Omental fat pad (tissue), 4 donors: Measurements from ENCODE around the gene OSBPL8. TPM values are rescaled to one million over a fixed set of nuclear protein-coding genes. Genes with fewer than 3 reads are reported as not detected.

Experiments used
- ATAC-seq: fragments of 150-250 bp; one replicate; pipeline ENCODE4 v1.9.1; 2016; ENCODE audit warnings: mild to moderate bottlenecking, moderate library complexity; ENCODE audit not compliant: low FRiP score
- DNase-seq: peaks from one replicate; pipeline ENCODE4 v3.0.0-alpha.2; 2019; ENCODE audit warnings: low spot score
- total RNA-seq, 4 donors: library from RNA; depleted of rRNA; stranded (reverse); fragments of >200 nt; gene quantifications; one replicate each; pipeline ENCODE4 v1.1.0, GENCODE V29; 2016
- TF ChIP-seq, protein P1 (sequence below), 3 donors: fragments of 450-650 bp; IDR thresholded peaks; one replicate each; pipeline ENCODE4 v1.5.1; 2016 to 2017; ENCODE audit warnings: antibody characterized with exemption in 3 of 3, mild to moderate bottlenecking in 3 of 3, moderate library complexity in 2 of 3

OSBPL8 gene
- total RNA-seq, 4 donors from 2014 or later, result 52.6 to 76.8 (median 65.2) TPM

DNA sequence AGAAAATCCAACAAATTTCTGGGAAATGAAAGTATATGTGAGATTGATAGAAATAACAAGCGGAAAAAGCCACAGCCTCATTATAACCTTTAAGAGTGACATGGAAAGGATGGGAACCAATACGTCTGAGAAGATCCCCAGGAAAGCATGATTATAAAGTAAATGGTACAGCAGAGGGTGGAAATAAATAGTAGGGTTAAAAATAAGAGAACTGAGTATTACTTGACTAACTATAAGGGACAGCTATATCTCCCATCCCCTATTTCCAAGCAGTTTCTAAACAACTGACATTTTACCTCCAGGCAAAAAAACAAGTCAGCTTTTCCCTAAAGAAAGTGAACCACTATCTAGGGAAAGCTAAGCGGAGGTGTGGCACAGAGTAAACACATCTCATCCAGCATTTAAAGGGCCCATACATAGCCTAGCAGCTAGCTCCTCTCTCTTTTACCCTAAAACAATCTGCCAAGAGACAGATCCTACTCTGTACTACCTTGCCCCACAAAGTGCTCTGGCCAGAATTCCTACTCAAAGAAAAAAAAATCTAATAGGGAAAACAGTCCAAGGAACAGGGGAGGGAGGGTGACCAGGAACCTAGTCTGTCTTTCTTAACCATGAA lies 11.2 kb downstream of the OSBPL8 start:
- TF ChIP-seq, protein P1, sequence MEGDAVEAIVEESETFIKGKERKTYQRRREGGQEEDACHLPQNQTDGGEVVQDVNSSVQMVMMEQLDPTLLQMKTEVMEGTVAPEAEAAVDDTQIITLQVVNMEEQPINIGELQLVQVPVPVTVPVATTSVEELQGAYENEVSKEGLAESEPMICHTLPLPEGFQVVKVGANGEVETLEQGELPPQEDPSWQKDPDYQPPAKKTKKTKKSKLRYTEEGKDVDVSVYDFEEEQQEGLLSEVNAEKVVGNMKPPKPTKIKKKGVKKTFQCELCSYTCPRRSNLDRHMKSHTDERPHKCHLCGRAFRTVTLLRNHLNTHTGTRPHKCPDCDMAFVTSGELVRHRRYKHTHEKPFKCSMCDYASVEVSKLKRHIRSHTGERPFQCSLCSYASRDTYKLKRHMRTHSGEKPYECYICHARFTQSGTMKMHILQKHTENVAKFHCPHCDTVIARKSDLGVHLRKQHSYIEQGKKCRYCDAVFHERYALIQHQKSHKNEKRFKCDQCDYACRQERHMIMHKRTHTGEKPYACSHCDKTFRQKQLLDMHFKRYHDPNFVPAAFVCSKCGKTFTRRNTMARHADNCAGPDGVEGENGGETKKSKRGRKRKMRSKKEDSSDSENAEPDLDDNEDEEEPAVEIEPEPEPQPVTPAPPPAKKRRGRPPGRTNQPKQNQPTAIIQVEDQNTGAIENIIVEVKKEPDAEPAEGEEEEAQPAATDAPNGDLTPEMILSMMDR (IDR thresholded peaks at IDR 0.05), result no peak
- ATAC-seq (no peak), DNase-seq (no peak)

DNA sequence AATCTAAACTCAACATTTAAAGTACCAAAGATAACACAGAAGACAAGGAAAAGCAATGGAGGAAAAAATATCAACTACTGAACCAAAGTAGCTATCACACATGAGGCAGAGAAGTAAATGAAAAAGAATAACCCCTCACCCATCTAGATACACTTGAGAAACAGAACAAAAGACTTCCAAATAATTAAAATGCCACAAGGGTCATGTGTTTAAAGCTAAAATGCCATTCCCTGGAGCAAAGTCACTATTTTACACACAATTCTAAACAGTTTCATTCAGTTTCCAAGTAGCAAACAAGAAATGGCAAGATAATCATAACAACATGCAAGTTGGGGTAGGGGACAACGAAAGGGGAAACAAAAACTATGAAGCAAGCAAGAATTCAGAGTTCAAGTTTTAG lies 12.0 kb downstream of the OSBPL8 start:
- TF ChIP-seq, protein P1 (IDR thresholded peaks at IDR 0.05), result no peak
- no peak for DNase-seq
- ATAC-seq, result no peak

DNA sequence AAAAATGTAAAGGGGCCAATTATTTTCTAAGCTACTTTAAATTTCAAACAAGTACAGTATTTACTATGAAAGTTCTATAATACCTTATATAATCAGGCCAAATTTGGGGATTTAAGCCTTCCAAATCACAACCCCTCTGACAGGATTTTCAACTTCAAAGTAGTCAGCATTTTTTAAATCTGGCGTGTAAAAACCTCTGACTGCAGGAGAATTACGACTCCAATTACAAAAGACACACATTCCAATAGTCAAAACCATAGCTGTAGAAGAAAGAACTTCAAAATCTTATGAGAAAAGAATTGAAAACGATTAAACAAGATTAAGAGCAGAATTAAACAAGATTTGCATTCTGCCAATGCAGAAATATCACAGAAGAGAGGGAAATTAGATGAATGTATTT lies 12.7 kb downstream of the OSBPL8 start:
- no peak for ATAC-seq
- TF ChIP-seq, protein P1 (IDR thresholded peaks at IDR 0.05), result no peak
- DNase-seq, result no peak

GRCh38 chr12:76545486-76545885 lies 14.1 kb downstream of the OSBPL8 start:
- no peak for ATAC-seq
- TF ChIP-seq, protein P1 (IDR thresholded peaks at IDR 0.05), result no peak
- DNase-seq, result no peak

- ATAC-seq (no peak), DNase-seq (no peak)
- TF ChIP-seq, protein P1 (IDR thresholded peaks at IDR 0.05), result no peak
Measured at GRCh38 chr12:76544601-76545261, 14.8 kb downstream of the OSBPL8 start.

- DNase-seq (no peak), ATAC-seq (no peak)
- TF ChIP-seq, protein P1 (IDR thresholded peaks at IDR 0.05), result no peak
Measured at GRCh38 chr12:76543813-76544347, 15.7 kb downstream of the OSBPL8 start.

- no peak for DNase-seq
- TF ChIP-seq, protein P1 (IDR thresholded peaks at IDR 0.05), result no peak
- no peak for ATAC-seq
Measured at GRCh38 chr12:76542908-76543307, 16.7 kb downstream of the OSBPL8 start.
